Liver (tissue), 9 donors: ENCODE data around the gene SPATS2. TPM values are rescaled to one million over a fixed set of nuclear protein-coding genes. Genes with fewer than 3 reads are reported as not detected.

Experiments used
- DNase-seq: peaks from one replicate; pipeline ENCODE4 v3.0.0-alpha.2; 2017; ENCODE audit warnings: low spot score
- H3K27ac ChIP-seq, 2 donors: one replicate each; pipeline ENCODE4 v1.7.0; 2013; ENCODE audit warnings: inconsistent platforms in 2 of 2, low read length in 2 of 2, control low read depth in 1 of 2, low read depth in 1 of 2, mild to moderate bottlenecking in 1 of 2
- H3K27me3 ChIP-seq, 4 donors: one replicate each; pipeline versions ENCODE4 v1.6.1 to v1.7.0; 2013; ENCODE audit warnings: low read length in 3 of 4, inconsistent platforms in 1 of 4, mild to moderate bottlenecking in 1 of 4, moderate library complexity in 1 of 4; ENCODE audit not compliant: control insufficient read depth in 4 of 4, insufficient read depth in 4 of 4
- H3K36me3 ChIP-seq, 4 donors: one replicate each; pipeline versions ENCODE4 v1.6.1 to v1.7.0; 2013; ENCODE audit warnings: low read length in 3 of 4, mild to moderate bottlenecking in 3 of 4, low read depth in 1 of 4, moderate library complexity in 1 of 4; ENCODE audit not compliant: control insufficient read depth in 4 of 4, insufficient read depth in 3 of 4
- H3K4me1 ChIP-seq, 4 donors: one replicate each; pipeline versions ENCODE4 v1.6.1 to v1.7.0; 2013; ENCODE audit warnings: low read length in 3 of 4, mild to moderate bottlenecking in 3 of 4, moderate library complexity in 1 of 4; ENCODE audit not compliant: control insufficient read depth in 4 of 4, insufficient read depth in 4 of 4
- H3K4me3 ChIP-seq, 3 donors: one replicate each; pipeline versions ENCODE4 v1.6.1 to v1.7.0; 2013; ENCODE audit warnings: low read length in 3 of 3, control low read depth in 1 of 3, low read depth in 1 of 3, mild to moderate bottlenecking in 1 of 3
- H3K9ac ChIP-seq, 2 donors: one replicate each; pipeline ENCODE4 v1.7.0; 2013; ENCODE audit warnings: low read length in 2 of 2, mild to moderate bottlenecking in 2 of 2, moderate library complexity in 2 of 2, control low read depth in 1 of 2, low read depth in 1 of 2
- H3K9me3 ChIP-seq, 4 donors: one replicate each; pipeline versions ENCODE4 v1.6.1 to v1.7.0; 2013; ENCODE audit warnings: low read length in 3 of 4; ENCODE audit not compliant: control insufficient read depth in 4 of 4
- EGR1 ChIP-seq, 2 donors: IDR thresholded peaks; 2 replicates each; pipeline ENCODE4 v1.6.1; 2016 to 2018; ENCODE audit warnings: antibody characterized with exemption in 2 of 2, low read depth in 2 of 2
- FOXA1 ChIP-seq: IDR thresholded peaks from 2 replicates; pipeline ENCODE4 v1.6.1; 2016; ENCODE audit warnings: antibody characterized with exemption
- FOXA2 ChIP-seq: IDR thresholded peaks from 2 replicates; pipeline ENCODE4 v1.6.1; 2016; ENCODE audit warnings: antibody characterized with exemption
- GABPA ChIP-seq, 2 donors: IDR thresholded peaks in 1 of 2; conservative IDR thresholded peaks in 1 of 2; 2 replicates each; pipeline ENCODE4 v1.6.1; 2016; ENCODE audit warnings: antibody characterized with exemption in 2 of 2, mild to moderate bottlenecking in 1 of 2, moderate library complexity in 1 of 2
- HNF4G ChIP-seq: IDR thresholded peaks from 2 replicates; pipeline ENCODE4 v1.6.1; 2016; ENCODE audit warnings: antibody characterized with exemption
- JUND ChIP-seq, 2 donors: IDR thresholded peaks; 2 replicates each; pipeline ENCODE4 v1.6.1; 2016; ENCODE audit warnings: antibody characterized with exemption in 2 of 2
- NR2F2 ChIP-seq: IDR thresholded peaks from 2 replicates; pipeline ENCODE4 v1.6.1; 2016; ENCODE audit warnings: antibody characterized with exemption
- RAD21 ChIP-seq, 2 donors: IDR thresholded peaks; 2 replicates each; pipeline ENCODE4 v1.6.1; 2016; ENCODE audit warnings: antibody characterized with exemption in 2 of 2, mild to moderate bottlenecking in 2 of 2
- RXRA ChIP-seq, 2 donors: IDR thresholded peaks; 2 replicates each; pipeline ENCODE4 v1.6.1; 2017 to 2018; ENCODE audit warnings: antibody characterized with exemption in 2 of 2, mild to moderate bottlenecking in 1 of 2
- SP1 ChIP-seq: IDR thresholded peaks from 2 replicates; pipeline ENCODE4 v1.6.1; 2018; ENCODE audit warnings: antibody characterized with exemption, mild to moderate bottlenecking
- TAF1 ChIP-seq: conservative IDR thresholded peaks from 2 replicates; pipeline ENCODE4 v1.6.1; 2016; ENCODE audit warnings: antibody characterized with exemption, mild to moderate bottlenecking
- YY1 ChIP-seq: IDR thresholded peaks from 2 replicates; pipeline ENCODE4 v1.6.1; 2016; ENCODE audit warnings: antibody characterized with exemption, mild to moderate bottlenecking
- WGBS: extraction: QIAGEN DNeasy Blood & Tissue Kit; methylation state at CpG from one replicate; pipeline ENCODE4 v1.1.7; 2013; 5-methylcytosine and 5-hydroxymethylcytosine counted together
- polyA plus RNA-seq, 2 donors: library from polyadenylated mRNA; stranded (reverse) in 1 of 2; unstranded in 1 of 2; fragments of 200-250 nt in 1 of 2; fragments of >200 nt in 1 of 2; fragmentation: Nextera tagmentation in 1 of 2; extraction: Ambion mirVana in 1 of 2; gene quantifications; one replicate each; pipeline versions ENCODE4 v1.2.1 to v1.2.3, GENCODE V29; 2013 to 2015
- total RNA-seq, 2 donors: library from RNA; depleted of rRNA; stranded (reverse); fragments of >200 nt; gene quantifications; one replicate each; pipeline ENCODE4 v1.2.3, GENCODE V29; 2014
- TF ChIP-seq, protein P1 (sequence below): fragments of 150-350 bp; IDR thresholded peaks from 2 replicates; pipeline ENCODE4 v1.5.1; 2017; ENCODE audit warnings: improper control_type of control experiment, low read depth, low read length; ENCODE audit not compliant: missing input control
- TF ChIP-seq, protein P2 (sequence below): IDR thresholded peaks from 2 replicates; pipeline ENCODE4 v1.6.1; 2016; ENCODE audit warnings: antibody characterized with exemption
- TF ChIP-seq, protein P3 (sequence below): IDR thresholded peaks from 2 replicates; pipeline ENCODE4 v1.6.1; 2016; ENCODE audit warnings: antibody characterized with exemption
- TF ChIP-seq, protein P4 (sequence below): IDR thresholded peaks from 2 replicates; pipeline ENCODE4 v1.6.1; 2016; ENCODE audit warnings: antibody characterized with exemption
- TF ChIP-seq, protein P5 (sequence below): IDR thresholded peaks from 2 replicates; pipeline ENCODE4 v1.6.1; 2016; ENCODE audit warnings: antibody characterized with exemption, mild to moderate bottlenecking
- donor health status: healthy.
- donor health status: healthy.
- donor health status: healthy.
- donor health status: healthy.
- donor health status: healthy.

Gene SPATS2
- total and polyA plus RNA-seq, 4 donors, result 2.4 to 5.2 (median 4.5) TPM

DNA sequence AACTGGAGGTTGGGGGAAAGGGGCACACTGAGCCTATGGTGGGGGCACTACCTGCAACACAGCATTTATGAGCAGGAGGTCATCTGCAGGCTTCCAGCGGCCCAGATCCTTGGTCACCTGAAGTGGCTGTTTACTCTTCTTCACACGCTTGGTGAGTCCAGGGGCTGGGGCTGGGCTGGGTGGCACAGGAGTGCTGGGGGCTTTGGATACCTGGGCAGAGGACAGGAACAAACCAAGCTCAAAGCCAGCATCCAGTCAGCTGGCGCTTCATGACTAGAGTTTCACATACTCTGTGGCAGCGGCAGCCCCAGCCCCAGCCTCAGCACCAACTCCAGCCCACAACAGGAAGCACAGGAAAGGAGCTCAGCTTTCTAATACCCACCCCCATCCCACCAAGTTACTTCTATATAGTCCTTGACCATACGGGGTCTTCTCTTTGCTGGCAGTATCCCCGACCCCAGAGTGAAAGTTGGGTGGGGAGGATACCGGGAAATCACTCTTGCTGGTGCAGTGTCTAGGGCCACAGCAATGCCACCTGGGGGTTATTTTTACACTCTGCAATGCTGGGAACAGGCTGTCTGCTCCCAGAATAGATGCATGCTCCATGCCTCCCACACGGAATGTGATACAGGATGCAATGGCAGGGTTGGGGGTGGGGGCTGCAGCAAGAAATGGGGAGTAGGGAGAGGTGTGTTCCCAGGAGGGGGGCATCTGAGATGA, 197.6 kb downstream of the SPATS2 start:
- Histone ChIP-seq H3K36me3 (peaks cover 10 to 50% (median 36%) of the 10 kb centered on the region in 4 donors), H3K4me3 (no peak overlapping the region), H3K27me3 (no peaks in the 10 kb centered on the region), H3K4me1 (peaks cover 3 to 21% (median 19%) of the 10 kb centered on the region in 4 donors), H3K9ac (no peak overlapping the region), H3K9me3 (no peaks in the 10 kb centered on the region), H3K27ac (no peak overlapping the region)
- DNase-seq, result no peak
- 79% methylated on average over 8 of the region's 8 CpGs for WGBS
- TF ChIP-seq, protein P1, sequence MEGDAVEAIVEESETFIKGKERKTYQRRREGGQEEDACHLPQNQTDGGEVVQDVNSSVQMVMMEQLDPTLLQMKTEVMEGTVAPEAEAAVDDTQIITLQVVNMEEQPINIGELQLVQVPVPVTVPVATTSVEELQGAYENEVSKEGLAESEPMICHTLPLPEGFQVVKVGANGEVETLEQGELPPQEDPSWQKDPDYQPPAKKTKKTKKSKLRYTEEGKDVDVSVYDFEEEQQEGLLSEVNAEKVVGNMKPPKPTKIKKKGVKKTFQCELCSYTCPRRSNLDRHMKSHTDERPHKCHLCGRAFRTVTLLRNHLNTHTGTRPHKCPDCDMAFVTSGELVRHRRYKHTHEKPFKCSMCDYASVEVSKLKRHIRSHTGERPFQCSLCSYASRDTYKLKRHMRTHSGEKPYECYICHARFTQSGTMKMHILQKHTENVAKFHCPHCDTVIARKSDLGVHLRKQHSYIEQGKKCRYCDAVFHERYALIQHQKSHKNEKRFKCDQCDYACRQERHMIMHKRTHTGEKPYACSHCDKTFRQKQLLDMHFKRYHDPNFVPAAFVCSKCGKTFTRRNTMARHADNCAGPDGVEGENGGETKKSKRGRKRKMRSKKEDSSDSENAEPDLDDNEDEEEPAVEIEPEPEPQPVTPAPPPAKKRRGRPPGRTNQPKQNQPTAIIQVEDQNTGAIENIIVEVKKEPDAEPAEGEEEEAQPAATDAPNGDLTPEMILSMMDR, result no peak
- no peak for TF ChIP-seq FOXA1
- TF ChIP-seq TAF1, result no peak
- no peak for TF ChIP-seq GABPA (IDR thresholded peaks at IDR 0.05 in 1 of 2, conservative IDR thresholded peaks at IDR 0.05 in 1 of 2)
- no peak for TF ChIP-seq RXRA (IDR thresholded peaks at IDR 0.05)
- TF ChIP-seq, protein P2, sequence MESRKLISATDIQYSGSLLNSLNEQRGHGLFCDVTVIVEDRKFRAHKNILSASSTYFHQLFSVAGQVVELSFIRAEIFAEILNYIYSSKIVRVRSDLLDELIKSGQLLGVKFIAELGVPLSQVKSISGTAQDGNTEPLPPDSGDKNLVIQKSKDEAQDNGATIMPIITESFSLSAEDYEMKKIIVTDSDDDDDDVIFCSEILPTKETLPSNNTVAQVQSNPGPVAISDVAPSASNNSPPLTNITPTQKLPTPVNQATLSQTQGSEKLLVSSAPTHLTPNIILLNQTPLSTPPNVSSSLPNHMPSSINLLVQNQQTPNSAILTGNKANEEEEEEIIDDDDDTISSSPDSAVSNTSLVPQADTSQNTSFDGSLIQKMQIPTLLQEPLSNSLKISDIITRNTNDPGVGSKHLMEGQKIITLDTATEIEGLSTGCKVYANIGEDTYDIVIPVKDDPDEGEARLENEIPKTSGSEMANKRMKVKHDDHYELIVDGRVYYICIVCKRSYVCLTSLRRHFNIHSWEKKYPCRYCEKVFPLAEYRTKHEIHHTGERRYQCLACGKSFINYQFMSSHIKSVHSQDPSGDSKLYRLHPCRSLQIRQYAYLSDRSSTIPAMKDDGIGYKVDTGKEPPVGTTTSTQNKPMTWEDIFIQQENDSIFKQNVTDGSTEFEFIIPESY, result no peak
- no peak for TF ChIP-seq JUND (IDR thresholded peaks at IDR 0.05)
- TF ChIP-seq RAD21 (IDR thresholded peaks at IDR 0.05), result no peak
- TF ChIP-seq HNF4G, result no peak
- no peak for TF ChIP-seq EGR1 (IDR thresholded peaks at IDR 0.05; ENCODE audit: low read depth in 2 of 2)
- TF ChIP-seq, protein P3, sequence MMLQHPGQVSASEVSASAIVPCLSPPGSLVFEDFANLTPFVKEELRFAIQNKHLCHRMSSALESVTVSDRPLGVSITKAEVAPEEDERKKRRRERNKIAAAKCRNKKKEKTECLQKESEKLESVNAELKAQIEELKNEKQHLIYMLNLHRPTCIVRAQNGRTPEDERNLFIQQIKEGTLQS, result no peak
- TF ChIP-seq SP1, result no peak
- TF ChIP-seq, protein P4, sequence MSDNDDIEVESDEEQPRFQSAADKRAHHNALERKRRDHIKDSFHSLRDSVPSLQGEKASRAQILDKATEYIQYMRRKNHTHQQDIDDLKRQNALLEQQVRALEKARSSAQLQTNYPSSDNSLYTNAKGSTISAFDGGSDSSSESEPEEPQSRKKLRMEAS, result no peak
- TF ChIP-seq, protein P5, sequence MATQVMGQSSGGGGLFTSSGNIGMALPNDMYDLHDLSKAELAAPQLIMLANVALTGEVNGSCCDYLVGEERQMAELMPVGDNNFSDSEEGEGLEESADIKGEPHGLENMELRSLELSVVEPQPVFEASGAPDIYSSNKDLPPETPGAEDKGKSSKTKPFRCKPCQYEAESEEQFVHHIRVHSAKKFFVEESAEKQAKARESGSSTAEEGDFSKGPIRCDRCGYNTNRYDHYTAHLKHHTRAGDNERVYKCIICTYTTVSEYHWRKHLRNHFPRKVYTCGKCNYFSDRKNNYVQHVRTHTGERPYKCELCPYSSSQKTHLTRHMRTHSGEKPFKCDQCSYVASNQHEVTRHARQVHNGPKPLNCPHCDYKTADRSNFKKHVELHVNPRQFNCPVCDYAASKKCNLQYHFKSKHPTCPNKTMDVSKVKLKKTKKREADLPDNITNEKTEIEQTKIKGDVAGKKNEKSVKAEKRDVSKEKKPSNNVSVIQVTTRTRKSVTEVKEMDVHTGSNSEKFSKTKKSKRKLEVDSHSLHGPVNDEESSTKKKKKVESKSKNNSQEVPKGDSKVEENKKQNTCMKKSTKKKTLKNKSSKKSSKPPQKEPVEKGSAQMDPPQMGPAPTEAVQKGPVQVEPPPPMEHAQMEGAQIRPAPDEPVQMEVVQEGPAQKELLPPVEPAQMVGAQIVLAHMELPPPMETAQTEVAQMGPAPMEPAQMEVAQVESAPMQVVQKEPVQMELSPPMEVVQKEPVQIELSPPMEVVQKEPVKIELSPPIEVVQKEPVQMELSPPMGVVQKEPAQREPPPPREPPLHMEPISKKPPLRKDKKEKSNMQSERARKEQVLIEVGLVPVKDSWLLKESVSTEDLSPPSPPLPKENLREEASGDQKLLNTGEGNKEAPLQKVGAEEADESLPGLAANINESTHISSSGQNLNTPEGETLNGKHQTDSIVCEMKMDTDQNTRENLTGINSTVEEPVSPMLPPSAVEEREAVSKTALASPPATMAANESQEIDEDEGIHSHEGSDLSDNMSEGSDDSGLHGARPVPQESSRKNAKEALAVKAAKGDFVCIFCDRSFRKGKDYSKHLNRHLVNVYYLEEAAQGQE, result no peak
- TF ChIP-seq YY1, result no peak
- no peak for TF ChIP-seq FOXA2
- no peak for TF ChIP-seq NR2F2
